Suprapubic skin (tissue), 4 donors: Measurements from ENCODE around the gene CDADC1. TPM values are rescaled to one million over a fixed set of nuclear protein-coding genes. Genes with fewer than 3 reads are reported as not detected.

Source experiments
- DNase-seq, 2 donors: peaks; one replicate each; pipeline ENCODE4 v3.0.0-alpha.2; 2019; ENCODE audit warnings: low spot score in 2 of 2
- H3K27ac ChIP-seq: fragments of 200-600 bp; sonication (generic); one replicate; pipeline ENCODE4 v1.5.1; 2019
- H3K27me3 ChIP-seq: fragments of 200-600 bp; sonication (generic); one replicate; pipeline ENCODE4 v1.5.1; 2019
- H3K36me3 ChIP-seq: fragments of 200-600 bp; sonication (generic); one replicate; pipeline ENCODE4 v1.5.1; 2019
- H3K4me1 ChIP-seq: fragments of 200-600 bp; sonication (generic); one replicate; pipeline ENCODE4 v1.5.1; 2019
- H3K4me3 ChIP-seq: fragments of 200-600 bp; sonication (generic); one replicate; pipeline ENCODE4 v1.5.1; 2019; ENCODE audit warnings: mild to moderate bottlenecking
- H3K9me3 ChIP-seq: fragments of 200-600 bp; sonication (generic); one replicate; pipeline ENCODE4 v1.5.1; 2019
- CTCF ChIP-seq, 2 donors: fragments of 200-600 bp in 1 of 2; fragments of 450-650 bp in 1 of 2; sonication (generic) in 1 of 2; IDR thresholded peaks; one replicate each; pipeline ENCODE4 v1.5.1; 2016 to 2019; ENCODE audit warnings: antibody characterized with exemption in 2 of 2, mild to moderate bottlenecking in 1 of 2, moderate library complexity in 1 of 2
- EP300 ChIP-seq: sonication (generic); formaldehyde crosslinking; IDR thresholded peaks from one replicate; pipeline ENCODE4 v1.6.1; 2017; ENCODE audit warnings: antibody characterized with exemption
- POLR2A ChIP-seq, 2 donors: fragments of 450-650 bp; IDR thresholded peaks; one replicate each; pipeline ENCODE4 v1.6.1; 2017; ENCODE audit warnings: antibody characterized with exemption in 2 of 2, mild to moderate bottlenecking in 2 of 2, moderate library complexity in 2 of 2
- POLR2AphosphoS5 ChIP-seq, 3 donors: sonication (generic); formaldehyde crosslinking; IDR thresholded peaks; one replicate each; pipeline ENCODE4 v1.6.1; 2017; ENCODE audit warnings: antibody characterized with exemption in 3 of 3
- WGBS: methylation state at CpG from one replicate; pipeline ENCODE4 v1.1.5; 2018; 5-methylcytosine and 5-hydroxymethylcytosine counted together
- total RNA-seq, 4 donors: library from RNA; depleted of rRNA; stranded (reverse); fragments of >200 nt; gene quantifications; one replicate each; pipeline ENCODE4 v1.1.0, GENCODE V29; 2016

Gene CDADC1
- total RNA-seq, 4 donors from 2014 or later = 1.2 to 4.2 (median 3.1) TPM

- Histone ChIP-seq H3K27me3 (peaks cover 25% of the 10 kb centered on the region), H3K36me3 (no peaks in the 10 kb centered on the region), H3K9me3 (no peaks in the 10 kb centered on the region), H3K4me3 (no peak overlapping the region), H3K4me1 (peaks cover 8% of the 10 kb centered on the region), H3K27ac (no peak overlapping the region)
- TF ChIP-seq CTCF (IDR thresholded peaks at IDR 0.05) (no peak), EP300 (no peak), POLR2A (IDR thresholded peaks at IDR 0.05) (no peak), POLR2AphosphoS5 (IDR thresholded peaks at IDR 0.05) (no peak)
- 50% methylated on average over 5 of the region's 5 CpGs for WGBS
- DNase-seq = no peak
Measured at GRCh38 chr13:49225223-49226042, 22.3 kb upstream of the CDADC1 start.

- no peak for TF ChIP-seq CTCF (IDR thresholded peaks at IDR 0.05)
- H3K27me3 ChIP-seq = peaks cover 13% of the 10 kb centered on the region
- H3K4me3 ChIP-seq = no peak overlapping the region
- WGBS = 91% methylated on average over 5 of the region's 5 CpGs
- H3K36me3 ChIP-seq = no peaks in the 10 kb centered on the region
- no peaks in the 10 kb centered on the region for H3K9me3 ChIP-seq
- DNase-seq = no peak
- H3K4me1 ChIP-seq = no peaks in the 10 kb centered on the region
- H3K27ac ChIP-seq = no peak overlapping the region
Measured at GRCh38 chr13:49226613-49227012, 21.1 kb upstream of the CDADC1 start.

GRCh38 chr13:49234741-49235140, 13.0 kb upstream of the CDADC1 start:
- Histone ChIP-seq H3K4me1 (no peaks in the 10 kb centered on the region), H3K4me3 (no peak overlapping the region), H3K9me3 (no peaks in the 10 kb centered on the region), H3K27me3 (no peaks in the 10 kb centered on the region), H3K27ac (no peak overlapping the region), H3K36me3 (no peaks in the 10 kb centered on the region)
- DNase-seq = no peak
- TF ChIP-seq POLR2AphosphoS5 (IDR thresholded peaks at IDR 0.05) (no peak), POLR2A (IDR thresholded peaks at IDR 0.05) (no peak), EP300 (no peak), CTCF (IDR thresholded peaks at IDR 0.05) (no peak)
- 88% methylated on average over 3 of the region's 3 CpGs for WGBS

GRCh38 chr13:49235856-49236431, 11.8 kb upstream of the CDADC1 start:
- H3K9me3 ChIP-seq = no peaks in the 10 kb centered on the region
- H3K36me3 ChIP-seq = no peaks in the 10 kb centered on the region
- no peak for DNase-seq
- WGBS = 92% methylated on average over 6 of the region's 6 CpGs
- no peak overlapping the region for H3K4me3 ChIP-seq
- no peaks in the 10 kb centered on the region for H3K4me1 ChIP-seq
- no peak overlapping the region for H3K27ac ChIP-seq
- H3K27me3 ChIP-seq = no peaks in the 10 kb centered on the region
- TF ChIP-seq CTCF (IDR thresholded peaks at IDR 0.05) (no peak), EP300 (no peak), POLR2A (IDR thresholded peaks at IDR 0.05) (no peak), POLR2AphosphoS5 (IDR thresholded peaks at IDR 0.05) (no peak)

- H3K4me1 ChIP-seq = no peaks in the 10 kb centered on the region
- 90% methylated on average over 2 of the region's 2 CpGs for WGBS
- no peaks in the 10 kb centered on the region for H3K9me3 ChIP-seq
- no peak for DNase-seq
- H3K27me3 ChIP-seq = no peaks in the 10 kb centered on the region
- TF ChIP-seq EP300 = no peak
- no peak for TF ChIP-seq CTCF (IDR thresholded peaks at IDR 0.05)
- no peak for TF ChIP-seq POLR2A (IDR thresholded peaks at IDR 0.05)
- TF ChIP-seq POLR2AphosphoS5 (IDR thresholded peaks at IDR 0.05) = no peak
- H3K27ac ChIP-seq = no peak overlapping the region
- no peaks in the 10 kb centered on the region for H3K36me3 ChIP-seq
- H3K4me3 ChIP-seq = no peak overlapping the region
Measured at GRCh38 chr13:49238621-49239020, 9.1 kb upstream of the CDADC1 start.
